Measurements from ENCODE around the gene FZD2.
"Not testable (repeated sequence)": the region's sequence is repeated elsewhere in the genome, so short reads cannot be mapped to it uniquely, and the experiment has no call there.

FZD2 gene

DNA sequence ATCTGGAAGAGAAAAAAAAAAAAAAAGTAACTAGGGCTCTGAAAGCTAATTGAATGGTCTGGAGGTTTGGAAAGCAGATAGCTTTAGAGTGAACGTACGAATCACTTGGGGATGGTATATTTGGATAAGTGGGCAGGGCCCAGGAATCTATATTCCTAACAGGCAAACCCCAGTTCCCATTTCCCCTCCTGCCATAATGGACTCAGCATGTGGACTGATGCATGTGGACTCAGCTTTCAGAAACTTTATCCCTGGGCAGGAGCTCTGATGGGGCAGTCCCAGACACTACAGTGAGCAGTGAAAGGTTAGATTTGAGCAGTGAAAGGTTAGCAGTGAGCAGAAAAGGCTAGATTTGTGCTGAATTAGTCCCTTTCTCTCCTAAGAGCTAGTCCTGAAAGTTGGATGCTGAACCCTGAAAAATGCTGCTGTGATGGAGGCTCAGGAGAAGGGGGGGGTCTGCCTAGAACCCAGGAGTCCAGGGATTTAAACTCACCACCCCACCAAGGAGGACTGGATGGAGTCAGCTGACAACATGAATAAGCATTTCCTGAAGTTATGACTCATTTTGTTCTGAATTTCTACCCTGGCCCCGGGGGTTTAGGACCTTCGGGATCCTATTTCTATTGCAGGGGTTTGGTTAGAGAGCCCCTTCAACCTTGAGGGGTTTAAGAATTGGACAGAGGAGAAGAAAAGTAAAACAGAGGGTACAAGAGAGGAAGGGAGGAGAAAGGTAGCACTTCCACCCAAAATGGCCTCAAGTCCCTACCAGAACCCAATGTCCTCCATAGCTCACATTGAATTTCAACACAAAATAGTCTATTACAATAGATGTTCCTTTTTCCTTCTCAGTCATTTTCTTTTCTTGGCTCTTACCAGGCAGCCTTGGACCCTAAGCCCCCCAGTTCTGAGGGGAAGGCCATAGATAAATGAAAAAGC, 10.3 kb upstream of the FZD2 start:
- no peak for DNase-seq (ENCODE audit: low read depth)

DNA sequence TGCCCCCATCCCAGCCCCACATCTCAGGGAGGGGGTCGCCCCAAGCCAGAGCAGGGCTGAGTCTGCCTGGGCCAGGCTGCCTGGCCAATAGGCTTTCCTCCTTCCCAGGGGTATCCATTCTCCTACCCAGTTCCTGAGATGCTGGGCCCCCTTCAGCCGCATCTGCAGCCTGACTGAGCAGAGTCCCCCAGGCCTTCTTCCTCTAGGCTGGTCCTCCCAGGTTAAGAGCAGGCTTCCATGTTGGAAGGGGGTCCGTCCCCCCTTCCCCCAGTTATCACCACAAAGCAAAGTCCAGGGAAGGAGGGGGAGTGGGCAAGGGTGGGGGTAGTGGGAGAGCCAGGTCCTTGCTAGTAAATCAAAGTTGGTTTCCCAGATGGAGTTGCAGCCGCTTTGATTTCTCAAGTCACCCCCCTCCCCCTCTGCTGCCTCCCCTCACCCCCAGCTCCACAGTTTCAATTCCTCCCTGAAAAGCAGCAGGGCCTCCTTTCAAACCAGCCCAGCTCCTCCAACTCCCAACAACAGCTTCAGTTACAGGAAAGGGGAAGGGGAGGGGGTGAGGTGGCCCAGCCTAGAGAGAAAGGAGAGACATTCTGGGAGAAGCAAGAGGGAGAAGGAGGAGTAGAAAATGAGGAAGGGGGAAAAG, 9.5 kb upstream of the FZD2 start:
- DNase-seq (ENCODE audit: low read depth) = no peak

DNA sequence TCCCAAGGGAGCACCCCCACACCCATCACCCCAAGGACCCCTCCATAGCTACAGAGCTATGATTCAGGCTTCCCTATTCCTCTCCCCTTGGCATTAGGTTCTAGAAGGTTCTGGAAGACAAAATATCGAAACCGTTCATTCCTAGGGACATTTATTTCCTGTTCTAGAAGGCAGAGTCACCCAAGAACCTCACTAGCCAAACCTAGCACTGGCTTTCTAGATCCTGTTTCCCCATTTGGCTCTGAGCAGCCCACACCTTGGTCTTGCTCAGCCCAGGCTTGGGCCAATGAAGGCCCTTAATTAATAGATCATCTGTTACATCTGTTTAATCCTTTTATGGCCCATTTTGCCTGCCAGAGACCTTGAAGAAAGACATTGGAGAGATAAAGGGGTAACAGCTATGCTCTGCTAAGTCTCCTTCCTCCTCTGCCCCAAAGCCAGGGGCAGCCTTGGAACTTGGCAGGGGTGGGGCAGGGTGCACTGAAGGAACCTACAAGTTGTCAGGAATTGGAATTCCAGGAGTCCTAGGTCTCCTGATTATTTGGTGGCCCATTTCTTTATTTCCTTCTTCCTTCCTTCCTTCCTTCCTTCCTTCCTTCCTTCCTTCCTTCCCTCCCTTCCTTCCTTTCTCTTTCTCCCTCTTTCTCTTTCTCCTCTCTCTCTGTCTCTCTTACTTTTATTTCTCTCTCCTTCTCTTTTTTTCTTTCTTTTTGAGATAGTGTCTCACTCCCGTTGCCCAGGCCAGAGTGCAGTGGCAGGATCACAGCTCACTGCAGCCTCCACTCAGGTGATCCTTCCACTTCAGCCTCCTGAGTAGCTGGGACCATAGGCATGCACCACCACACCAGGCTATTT, 8.7 kb upstream of the FZD2 start:
- no peak for DNase-seq (ENCODE audit: low read depth)

DNA sequence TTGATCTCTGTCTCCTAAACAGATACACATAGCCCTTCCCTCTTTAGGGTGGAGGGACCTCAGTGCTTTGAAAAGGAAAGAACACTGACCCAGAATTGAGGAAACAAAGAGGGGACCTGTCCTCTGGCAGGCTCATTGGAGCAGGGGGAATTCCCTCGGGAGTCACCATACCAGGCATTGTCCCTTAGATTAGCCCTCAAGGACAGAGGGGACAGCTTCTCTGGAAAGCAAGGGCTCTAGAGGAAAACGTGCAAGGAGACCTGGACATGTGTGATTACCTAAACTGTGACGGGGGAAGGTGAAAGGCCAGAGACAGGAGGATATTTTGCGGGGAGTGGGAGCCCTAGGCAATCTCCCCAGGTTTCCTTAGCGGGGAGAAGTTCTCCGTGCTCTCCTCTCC, 7.6 kb upstream of the FZD2 start:
- DNase-seq (ENCODE audit: low read depth) = no peak

DNA sequence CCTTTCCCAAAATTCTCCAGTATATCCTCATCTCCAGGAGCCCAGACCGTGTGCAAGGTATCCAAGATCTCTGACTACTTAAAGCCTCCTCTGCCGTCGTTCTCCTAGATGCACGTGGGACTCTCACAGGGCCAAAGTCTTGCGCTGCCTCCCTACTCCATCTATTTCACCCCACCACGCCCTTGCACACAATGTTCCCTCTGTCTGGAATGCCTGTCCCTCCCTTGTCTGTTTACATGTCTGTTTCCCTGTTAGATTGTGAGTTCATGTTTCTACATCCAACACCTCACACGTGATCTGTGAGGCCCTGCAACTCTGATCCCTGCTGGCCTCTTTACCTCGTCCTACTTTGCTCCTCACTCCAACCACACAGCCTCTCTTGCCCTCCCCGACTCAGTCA, 4.9 kb upstream of the FZD2 start:
- no peak for DNase-seq (ENCODE audit: low read depth)

DNA sequence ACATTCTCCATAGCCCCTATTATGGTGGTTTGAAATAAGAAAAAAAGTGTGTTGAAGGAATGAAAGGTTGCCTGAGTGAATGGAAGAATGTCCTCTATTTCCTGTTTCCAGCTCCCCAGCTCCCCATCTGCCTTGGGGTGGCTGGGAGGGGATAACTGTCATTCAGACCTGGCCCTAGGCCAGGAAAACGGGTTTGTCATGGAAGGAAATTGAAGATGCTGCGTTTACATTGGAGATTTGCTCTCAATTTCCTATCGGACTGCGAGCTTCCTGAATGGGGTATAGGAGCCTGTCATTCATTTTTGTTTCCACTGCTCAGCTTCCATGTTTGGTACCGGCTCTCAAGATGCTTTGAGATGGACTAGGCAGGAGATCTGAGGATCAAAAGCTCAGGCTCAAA, 2.2 kb upstream of the FZD2 start:
- DNase-seq (ENCODE audit: low read depth) = no peak

DNA sequence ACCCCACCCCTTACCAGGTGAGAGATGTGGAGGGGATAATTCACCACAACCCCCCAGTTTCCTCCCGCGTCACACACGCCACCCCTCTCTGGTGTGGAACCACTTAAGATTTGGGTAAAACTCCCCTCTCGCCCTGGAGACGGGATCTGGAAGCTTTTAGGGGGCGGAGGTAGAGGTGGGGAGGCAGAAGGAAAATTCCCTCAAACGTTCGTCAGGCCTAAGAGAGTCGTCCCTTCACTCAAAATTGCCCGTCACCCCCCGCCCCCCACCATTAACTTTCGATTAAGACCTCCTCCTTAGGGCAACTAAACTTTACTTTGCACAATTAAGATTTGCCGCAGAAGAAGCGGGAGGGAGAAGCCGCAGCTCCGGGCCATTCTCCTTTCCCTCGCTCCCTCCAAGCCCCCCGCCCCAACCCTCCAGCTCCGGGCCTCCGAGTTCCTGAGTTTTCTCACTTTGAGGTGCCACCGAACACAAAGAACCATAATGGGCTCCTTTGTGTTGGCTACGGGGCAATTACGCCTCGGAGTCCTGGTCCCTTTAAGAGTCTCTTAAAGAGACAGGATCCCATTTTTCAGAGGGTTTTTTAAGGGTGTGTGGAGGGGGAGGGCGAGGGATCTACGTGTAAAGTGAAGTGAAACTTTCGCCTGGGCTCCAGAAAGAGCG, 985 bp upstream of the FZD2 start:
- no peak for DNase-seq (ENCODE audit: low read depth)

DNA sequence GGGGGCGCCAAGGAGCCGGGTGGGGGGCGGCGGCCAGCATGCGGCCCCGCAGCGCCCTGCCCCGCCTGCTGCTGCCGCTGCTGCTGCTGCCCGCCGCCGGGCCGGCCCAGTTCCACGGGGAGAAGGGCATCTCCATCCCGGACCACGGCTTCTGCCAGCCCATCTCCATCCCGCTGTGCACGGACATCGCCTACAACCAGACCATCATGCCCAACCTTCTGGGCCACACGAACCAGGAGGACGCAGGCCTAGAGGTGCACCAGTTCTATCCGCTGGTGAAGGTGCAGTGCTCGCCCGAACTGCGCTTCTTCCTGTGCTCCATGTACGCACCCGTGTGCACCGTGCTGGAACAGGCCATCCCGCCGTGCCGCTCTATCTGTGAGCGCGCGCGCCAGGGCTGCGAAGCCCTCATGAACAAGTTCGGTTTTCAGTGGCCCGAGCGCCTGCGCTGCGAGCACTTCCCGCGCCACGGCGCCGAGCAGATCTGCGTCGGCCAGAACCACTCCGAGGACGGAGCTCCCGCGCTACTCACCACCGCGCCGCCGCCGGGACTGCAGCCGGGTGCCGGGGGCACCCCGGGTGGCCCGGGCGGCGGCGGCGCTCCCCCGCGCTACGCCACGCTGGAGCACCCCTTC, 484 bp downstream of the FZD2 start:
- no peak for DNase-seq (ENCODE audit: low read depth)

DNA sequence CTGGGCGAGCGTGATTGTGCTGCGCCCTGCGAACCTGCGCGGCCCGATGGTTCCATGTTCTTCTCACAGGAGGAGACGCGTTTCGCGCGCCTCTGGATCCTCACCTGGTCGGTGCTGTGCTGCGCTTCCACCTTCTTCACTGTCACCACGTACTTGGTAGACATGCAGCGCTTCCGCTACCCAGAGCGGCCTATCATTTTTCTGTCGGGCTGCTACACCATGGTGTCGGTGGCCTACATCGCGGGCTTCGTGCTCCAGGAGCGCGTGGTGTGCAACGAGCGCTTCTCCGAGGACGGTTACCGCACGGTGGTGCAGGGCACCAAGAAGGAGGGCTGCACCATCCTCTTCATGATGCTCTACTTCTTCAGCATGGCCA, 1.0 kb downstream of the FZD2 start:
- no peak for DNase-seq (ENCODE audit: low read depth)

DNA sequence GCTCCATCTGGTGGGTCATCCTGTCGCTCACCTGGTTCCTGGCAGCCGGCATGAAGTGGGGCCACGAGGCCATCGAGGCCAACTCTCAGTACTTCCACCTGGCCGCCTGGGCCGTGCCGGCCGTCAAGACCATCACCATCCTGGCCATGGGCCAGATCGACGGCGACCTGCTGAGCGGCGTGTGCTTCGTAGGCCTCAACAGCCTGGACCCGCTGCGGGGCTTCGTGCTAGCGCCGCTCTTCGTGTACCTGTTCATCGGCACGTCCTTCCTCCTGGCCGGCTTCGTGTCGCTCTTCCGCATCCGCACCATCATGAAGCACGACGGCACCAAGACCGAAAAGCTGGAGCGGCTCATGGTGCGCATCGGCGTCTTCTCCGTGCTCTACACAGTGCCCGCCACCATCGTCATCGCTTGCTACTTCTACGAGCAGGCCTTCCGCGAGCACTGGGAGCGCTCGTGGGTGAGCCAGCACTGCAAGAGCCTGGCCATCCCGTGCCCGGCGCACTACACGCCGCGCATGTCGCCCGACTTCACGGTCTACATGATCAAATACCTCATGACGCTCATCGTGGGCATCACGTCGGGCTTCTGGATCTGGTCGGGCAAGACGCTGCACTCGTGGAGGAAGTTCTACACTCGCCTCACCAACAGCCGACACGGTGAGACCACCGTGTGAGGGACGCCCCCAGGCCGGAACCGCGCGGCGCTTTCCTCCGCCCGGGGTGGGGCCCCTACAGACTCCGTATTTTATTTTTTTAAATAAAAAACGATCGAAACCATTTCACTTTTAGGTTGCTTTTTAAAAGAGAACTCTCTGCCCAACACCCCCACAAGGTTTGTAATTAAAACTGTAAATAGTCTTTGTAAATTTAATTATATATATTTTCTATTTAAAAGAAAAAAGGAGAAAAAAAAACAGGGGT, 1.7 kb downstream of the FZD2 start:
- no peak for DNase-seq (ENCODE audit: low read depth)

DNA sequence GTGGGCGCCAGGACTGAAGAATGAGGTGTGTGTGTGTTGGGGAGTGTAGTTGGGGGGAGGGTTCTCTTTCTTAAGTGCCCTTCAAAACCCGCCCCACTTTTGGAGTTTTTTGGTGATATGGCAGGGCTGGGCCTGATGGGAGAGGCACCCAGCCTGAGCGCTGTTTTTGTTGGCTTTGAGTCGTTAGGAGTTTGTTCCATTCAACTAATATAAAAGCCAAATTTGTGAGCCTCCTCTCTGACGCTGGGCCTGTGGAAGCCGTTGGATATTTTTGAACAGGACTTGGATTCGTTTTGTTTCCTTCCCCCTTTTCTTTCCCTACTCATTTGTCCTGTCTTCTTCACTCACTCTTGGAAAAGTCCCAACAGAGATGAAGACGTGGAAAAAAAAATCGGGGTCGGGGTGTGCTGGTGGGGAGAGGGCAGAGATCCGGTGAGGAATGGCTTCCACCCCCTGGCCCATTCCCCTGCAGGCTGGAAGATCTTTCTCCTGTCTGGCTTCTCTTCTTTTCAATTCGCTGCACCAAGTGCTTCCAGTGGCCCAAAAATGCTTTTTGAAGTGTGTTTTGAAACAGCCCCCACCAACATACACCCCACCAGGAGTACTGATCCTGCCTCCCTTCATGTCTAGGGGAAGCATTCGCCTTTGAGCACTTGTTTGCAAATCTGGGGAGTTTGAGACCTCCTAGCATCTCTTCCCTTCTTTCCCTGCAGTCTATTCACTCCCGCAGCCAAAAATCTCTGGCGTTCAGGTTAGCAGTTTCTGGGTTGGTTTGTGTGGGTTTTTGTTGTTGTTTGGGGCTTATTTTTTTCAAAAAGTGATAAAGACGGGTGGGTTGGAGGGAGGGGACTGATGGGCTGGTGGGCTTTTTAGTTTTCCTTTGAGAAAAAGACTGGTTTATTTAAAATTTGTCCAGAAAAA, 2.6 kb downstream of the FZD2 start:
- DNase-seq (ENCODE audit: low read depth) = no peak

DNA sequence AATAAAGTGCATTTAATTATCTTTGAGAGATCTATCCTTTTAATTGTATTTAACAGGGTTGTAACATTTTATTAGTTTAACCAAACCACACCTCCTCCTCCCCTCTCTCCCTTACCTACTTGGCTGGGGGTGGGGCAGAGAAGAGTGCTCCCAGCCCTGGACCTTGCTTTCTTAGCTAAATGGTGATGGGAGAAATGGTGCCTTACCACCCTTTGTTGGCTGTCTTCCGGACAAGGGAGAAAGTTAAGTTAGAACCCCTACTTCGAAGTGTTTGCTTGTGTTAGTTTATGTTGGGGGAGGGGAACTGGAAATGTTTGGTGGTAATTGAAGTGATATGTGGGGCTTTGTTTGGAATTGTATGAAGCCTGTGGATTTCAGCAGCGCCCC, 3.9 kb downstream of the FZD2 start:
- no peak for DNase-seq (ENCODE audit: low read depth)

DNA sequence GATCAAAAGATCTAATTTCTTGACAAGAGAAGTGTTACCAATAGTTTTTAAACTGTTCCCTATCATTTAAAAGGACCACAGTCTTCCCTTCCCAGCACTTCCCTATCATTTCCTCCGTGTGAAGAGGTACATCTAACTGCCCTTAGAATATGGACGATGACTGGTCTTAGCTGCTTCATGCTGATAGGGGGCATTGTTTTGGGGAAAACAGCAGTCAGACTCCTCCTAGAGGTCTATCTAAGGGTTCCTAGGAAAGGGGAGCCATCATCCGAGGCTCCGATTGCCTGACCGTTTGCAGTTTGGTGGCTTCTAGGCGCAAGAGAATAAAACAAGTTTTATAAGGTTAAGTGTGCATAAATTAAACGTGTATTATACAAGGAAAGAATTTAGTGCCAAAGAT, 7.1 kb downstream of the FZD2 start:
- no peak for DNase-seq (ENCODE audit: low read depth)

DNA sequence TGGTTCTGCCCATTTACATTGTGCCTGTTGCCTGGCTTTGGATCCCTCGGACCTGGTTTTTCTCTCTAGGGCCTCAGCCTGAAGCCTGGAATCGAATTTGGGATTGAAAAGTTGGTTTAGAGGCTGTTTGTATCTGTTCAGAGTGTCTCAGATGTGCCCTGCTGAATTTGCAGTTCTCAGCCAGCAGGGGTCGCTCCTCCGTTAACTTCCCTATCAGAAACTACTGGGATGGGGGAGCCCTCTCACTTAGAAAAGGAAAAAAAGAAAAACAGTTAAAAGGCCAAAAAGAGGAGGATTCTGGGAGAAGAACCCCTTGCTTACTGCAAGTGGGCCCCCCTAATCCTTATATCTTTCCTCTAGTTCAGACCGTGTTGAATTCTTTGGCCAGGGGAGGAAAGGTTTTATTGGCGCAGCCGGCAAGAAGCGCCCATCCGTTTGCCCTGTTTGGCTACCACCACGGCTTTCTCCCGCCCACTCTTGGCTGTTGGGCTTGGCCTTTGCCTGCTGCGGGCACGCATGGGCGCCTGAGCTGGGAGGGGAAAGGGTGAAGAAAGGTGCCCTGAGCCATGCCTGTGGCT, 8.7 kb downstream of the FZD2 start:
- no peak for DNase-seq (ENCODE audit: low read depth)

DNA sequence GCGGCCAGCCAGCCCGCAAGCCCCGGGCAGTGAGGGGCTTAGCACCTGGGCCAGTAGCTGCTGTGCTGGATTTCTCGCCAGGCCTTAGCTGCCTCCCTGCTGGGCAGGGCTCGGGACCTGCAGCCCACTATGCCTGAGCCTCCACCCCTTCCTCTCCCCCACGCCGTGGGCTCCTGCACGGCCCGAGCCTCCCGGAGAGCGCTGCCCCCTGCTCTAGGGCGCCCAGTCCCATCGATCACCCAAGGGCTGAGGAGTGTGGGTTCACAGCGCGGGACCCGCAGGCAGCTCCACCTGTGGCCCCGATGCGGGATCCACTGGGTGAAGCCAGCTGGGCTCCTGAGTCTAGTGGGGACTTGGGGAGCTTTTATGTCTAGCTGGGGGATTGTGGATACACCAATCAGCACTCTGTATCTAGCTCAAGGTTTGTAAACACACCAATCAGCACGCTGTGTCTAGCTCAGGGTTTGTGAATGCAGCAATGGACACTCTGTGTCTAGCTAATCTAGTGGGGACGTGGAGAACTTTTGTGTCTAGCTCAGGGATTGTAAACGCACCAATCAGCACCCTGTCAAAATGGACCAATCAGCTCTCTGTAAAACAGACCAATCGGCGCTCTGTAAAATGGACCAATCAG, 11.1 kb downstream of the FZD2 start:
- not testable (repeated sequence) for DNase-seq (ENCODE audit: low read depth)

DNA sequence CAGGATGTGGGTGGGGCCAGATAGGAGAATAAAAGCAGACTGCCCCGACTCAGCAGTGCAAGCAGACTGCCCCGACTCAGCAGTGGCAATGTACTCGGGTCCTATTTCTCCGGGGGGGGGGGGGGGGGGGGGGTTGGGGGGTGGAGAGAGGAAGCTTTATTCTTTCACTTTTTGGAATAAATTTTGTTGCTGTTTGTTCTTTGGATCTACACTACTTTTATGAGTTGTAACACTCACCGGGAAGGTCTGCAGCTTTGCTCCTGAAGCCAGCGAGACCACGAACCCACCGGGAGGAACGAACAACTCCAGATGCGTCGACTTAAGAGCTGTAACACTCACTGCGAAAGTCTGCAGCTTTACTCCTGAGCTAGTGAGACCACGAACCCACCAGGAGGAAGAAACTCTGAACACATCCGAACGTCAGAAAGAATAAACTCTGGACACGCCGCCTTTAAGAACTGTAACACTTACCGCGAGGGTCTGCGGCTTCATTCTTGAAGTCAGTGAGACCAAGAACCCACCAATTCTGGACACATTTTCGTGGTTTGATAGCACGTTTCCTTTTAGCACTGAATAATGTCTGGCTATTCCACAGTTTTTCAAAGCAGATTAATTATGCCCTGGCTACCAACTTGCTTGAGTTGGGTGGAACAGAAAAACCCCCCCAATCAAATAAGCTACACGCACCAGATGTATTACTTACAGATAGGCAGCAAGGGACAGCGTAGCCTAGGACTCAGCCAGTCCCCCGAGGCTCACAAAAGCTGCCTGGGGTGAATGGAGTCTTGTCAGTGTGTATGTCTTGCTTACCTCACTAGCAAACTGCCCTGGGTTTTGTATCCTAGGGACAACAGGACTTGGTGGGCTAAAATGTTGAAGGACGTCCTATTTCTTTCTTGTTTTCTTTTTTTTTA, 11.9 kb downstream of the FZD2 start:
- DNase-seq (ENCODE audit: low read depth) = no peak

DNA sequence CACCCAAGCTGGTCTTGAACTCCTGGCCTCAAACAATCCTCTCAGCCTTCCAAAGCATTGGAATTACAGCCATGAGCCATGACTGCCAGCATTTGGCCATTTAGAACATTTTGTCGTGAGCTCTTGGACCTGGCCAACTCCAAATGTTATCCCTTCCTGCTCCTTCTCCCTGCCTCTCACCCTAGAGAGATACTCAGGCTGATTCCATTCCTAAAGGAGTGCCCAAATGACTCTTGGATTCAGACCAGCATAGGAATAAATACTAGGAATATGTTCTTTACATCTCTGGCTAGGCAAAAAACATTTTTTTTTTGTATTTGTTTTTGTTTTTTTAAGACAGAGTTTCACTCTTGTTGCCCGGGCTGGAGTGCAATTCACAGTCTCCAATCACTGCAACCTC, 15.5 kb downstream of the FZD2 start:
- no peak for DNase-seq (ENCODE audit: low read depth)

DNA sequence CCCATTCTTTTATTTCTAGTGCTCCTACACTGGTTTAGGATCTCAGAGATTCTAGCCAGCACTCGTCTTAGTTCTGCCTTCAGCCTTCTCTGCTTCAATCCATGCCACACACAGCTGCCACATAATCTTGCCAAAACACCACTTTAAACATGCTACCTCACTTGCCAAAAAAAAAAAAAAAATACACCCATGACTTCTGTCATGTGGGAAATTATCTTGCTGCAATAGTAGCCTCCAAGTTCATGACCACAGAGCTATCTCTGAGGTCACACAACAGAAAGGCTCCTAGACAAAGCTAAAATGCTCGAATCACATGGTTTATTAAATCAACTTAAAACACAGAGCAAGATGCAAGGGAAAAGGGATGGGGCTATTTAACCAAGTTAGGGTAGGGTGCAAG, 18.1 kb downstream of the FZD2 start:
- DNase-seq (ENCODE audit: low read depth) = no peak
